Stimulated activated CD4-positive, alpha-beta T cell treated with anti-CD3 and anti-CD28 coated beads, Interleukin-15, amount 100 ng/mL, for 48 hours (primary cell): ENCODE results near the gene GRIK2.
"Not testable (repeated sequence)": the region's sequence is repeated elsewhere in the genome, so short reads cannot be mapped to it uniquely, and the experiment has no call there.

Experiments used
- DNase-seq, 2 donors: peaks; one replicate each; pipeline ENCODE4 v3.0.0-alpha.2; 2020; ENCODE audit warnings: low read depth in 2 of 2

Gene GRIK2

GRCh38 chr6:101633081-101633480 is 239.6 kb downstream of the GRIK2 start:
- no peak for DNase-seq

- DNase-seq = not testable (repeated sequence)
Measured at GRCh38 chr6:101638865-101639264, 245.4 kb downstream of the GRIK2 start.

- no peak for DNase-seq
Measured at GRCh38 chr6:101640131-101640530, 246.6 kb downstream of the GRIK2 start.

- DNase-seq = no peak
Measured at GRCh38 chr6:101645770-101646169, 252.3 kb downstream of the GRIK2 start.

GRCh38 chr6:101650402-101651100 is 257.0 kb downstream of the GRIK2 start:
- no peak for DNase-seq

GRCh38 chr6:101652079-101652478 is 258.6 kb downstream of the GRIK2 start:
- no peak for DNase-seq

- no peak for DNase-seq
Measured at GRCh38 chr6:101655109-101655508, 261.6 kb downstream of the GRIK2 start.

GRCh38 chr6:101662111-101662897 is 268.8 kb downstream of the GRIK2 start:
- DNase-seq = no peak

- no peak for DNase-seq
Measured at GRCh38 chr6:101663100-101663499, 269.6 kb downstream of the GRIK2 start.

- no peak for DNase-seq
Measured at GRCh38 chr6:101666256-101666655, 272.7 kb downstream of the GRIK2 start.

- DNase-seq = no peak
Measured at GRCh38 chr6:101668496-101669030, 275.1 kb downstream of the GRIK2 start.

GRCh38 chr6:101676187-101676586 is 282.7 kb downstream of the GRIK2 start:
- no peak for DNase-seq

- DNase-seq = no peak
Measured at GRCh38 chr6:101682937-101683336, 289.4 kb downstream of the GRIK2 start.

GRCh38 chr6:101683884-101684283 is 290.4 kb downstream of the GRIK2 start:
- no peak for DNase-seq

GRCh38 chr6:101686653-101687052 is 293.1 kb downstream of the GRIK2 start:
- DNase-seq = no peak

- no peak for DNase-seq
Measured at GRCh38 chr6:101689156-101689555, 295.6 kb downstream of the GRIK2 start.

- no peak for DNase-seq
Measured at GRCh38 chr6:101689695-101690094, 296.2 kb downstream of the GRIK2 start.

- DNase-seq = no peak
Measured at GRCh38 chr6:101700655-101701054, 307.1 kb downstream of the GRIK2 start.

GRCh38 chr6:101703311-101703710 is 309.8 kb downstream of the GRIK2 start:
- no peak for DNase-seq

- DNase-seq = no peak
Measured at GRCh38 chr6:101705866-101706265, 312.4 kb downstream of the GRIK2 start.

- no peak for DNase-seq
Measured at GRCh38 chr6:101706576-101706975, 313.1 kb downstream of the GRIK2 start.

GRCh38 chr6:101711518-101711917 is 318.0 kb downstream of the GRIK2 start:
- DNase-seq = no peak

GRCh38 chr6:101716387-101716786 is 322.9 kb downstream of the GRIK2 start:
- DNase-seq = no peak
